Bone marrow (tissue), 2 donors: ENCODE results near the gene ZNF19.

Experiments
- DNase-seq, 2 donors: peaks; one replicate each; lab custom pipeline; 2025; lab: John Stamatoyannopoulos, UW

ZNF19 gene

DNA sequence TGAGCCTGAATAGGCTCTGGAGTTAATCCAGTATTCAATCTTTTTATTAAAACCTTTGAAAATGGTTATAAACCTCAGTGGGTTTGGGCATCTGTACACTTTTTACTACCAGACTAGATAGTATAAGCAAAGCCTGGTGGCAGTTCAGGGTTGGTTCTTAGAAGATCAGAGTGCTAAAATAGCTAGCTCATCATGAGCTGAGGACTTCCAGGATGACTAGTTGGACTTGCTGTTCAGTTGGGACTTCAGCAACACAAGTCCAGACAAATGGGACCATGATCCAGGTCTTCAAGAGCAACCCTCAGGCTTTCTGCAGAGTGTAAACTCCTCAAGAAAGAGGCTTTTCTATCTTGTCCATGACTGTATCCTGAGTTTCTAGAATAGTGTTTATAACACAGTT lies 1.2 kb upstream of the ZNF19 start:
- DNase-seq, result no peak

DNA sequence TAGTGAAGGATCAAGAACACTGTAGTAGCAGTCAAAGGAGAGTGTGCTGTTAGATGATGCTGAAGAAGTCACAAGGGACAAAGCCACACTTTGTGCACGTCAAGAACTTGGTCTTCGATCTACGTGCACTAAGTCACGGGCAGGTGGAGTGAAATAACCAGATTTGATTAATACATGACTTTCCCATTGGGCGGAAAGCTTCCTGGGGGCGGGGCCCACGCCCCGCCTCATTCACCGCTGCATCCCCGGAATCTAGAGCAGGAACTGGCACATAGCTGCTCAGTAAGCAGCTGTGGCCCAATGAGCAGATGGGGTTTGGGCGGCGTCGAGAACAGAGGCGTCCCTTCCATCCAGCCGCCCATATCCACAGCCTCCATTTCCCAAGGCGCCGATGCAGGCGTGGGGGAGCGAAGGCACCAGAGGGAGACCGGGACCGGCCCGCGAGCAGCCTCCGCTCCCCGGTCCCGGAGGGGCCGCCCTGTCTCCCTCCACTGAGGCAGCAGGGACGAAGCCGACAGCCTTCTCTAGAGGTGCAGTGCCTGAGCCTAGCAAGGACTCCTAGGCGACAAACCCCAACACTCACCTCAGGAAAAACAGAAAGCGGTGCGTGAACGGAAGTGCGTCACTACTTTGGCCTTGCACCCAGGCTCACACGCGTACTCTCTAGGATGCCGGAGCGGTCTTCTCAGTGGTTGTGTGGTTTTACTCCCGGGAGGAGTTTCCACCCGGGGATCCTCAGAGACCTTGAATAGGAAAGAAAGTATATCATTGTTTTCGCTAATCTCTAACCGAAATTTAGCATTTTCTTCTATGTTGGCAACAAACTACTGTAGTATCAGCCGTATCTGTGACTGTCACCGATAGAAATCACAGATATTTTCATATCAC lies 4.9 kb downstream of the ZNF19 start:
- DNase-seq, result peak; percentile 44 to 79

DNA sequence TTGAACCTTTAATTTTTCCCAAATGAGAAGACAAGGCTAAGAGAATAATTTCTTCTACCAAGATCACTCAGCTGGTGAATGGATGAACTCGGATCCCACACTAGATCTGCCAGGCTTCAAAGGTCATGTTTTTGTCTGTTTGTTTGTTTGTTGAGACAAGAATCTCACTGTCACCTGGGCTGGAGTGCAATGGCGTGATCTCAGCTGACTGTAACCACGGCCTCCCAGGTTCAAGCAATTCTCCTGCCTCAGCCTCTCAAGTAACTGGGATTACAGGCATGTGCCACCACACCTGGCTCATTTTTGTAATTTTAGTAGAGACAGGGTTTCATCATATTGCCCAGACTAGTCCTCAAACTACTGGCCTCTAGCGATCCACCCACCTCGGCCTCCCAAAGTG lies 6.6 kb downstream of the ZNF19 start:
- DNase-seq, result no peak

DNA sequence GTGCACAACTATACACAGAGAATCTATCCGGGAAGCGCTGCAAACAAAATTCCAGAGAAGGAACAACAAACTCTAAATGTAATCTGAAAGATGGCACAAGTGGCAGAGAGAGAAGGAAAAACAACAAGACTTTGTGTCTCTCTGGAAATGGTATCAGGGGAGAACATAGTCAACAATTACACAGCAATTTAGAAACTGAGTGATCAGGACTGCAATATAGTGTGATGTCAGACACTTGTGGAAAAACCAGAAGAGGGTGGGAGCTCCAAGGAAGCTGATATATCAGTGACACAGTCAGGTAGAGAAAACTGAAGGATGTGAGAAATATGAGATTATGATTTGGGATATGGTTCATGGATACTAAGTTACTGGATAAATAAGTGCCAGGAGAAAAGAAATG lies 8.2 kb downstream of the ZNF19 start:
- DNase-seq, result no peak

DNA sequence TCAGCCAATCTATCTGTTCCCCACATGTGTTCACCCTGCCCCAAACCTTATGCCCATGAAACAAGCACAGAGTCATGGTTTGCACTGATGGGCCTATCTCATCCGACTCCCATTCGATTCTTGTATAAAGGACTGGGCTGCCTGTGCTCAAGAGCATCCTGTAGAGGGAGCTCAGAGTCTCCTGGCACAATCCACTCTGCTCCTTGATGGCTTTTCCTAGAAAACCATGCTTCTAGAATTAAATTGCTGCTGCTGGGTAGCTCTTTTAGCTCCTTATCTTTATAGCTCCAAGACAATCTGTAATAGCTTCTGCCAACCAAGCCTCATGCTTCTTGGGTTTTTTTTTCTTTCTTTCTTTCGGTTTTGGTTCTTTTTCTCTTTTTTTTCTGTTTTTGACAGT lies 9.7 kb downstream of the ZNF19 start:
- no peak for DNase-seq

DNA sequence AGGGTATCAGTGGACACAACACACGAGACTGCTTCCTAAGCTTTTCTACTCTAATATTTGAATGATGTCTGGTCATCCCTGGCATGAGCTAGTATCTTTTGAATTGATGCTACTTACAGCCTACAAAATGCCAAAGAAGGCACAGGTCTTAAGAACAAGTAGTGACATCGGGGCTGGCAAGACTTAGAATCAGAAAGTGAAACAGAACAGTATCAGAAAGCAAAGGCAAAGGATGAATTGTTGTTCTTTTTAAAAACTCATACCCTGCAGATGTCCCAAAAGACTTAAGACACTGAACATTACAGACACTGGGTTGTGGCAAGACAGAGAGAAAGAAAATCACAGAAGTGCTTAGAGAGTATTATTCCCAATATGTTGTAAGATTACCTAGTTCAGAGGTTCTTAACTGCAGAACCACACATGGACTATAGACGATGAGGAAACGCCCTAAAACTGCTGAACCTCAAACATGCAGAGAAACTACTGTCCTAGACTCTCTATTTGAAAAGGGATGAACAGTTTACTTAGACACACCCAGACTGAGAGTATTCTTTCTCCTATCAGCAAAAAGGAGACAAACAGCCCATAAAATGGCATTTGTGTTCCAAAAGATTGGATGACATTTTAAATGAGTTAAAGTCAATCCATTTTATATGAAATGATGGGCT lies 12.5 kb downstream of the ZNF19 start:
- no peak for DNase-seq

DNA sequence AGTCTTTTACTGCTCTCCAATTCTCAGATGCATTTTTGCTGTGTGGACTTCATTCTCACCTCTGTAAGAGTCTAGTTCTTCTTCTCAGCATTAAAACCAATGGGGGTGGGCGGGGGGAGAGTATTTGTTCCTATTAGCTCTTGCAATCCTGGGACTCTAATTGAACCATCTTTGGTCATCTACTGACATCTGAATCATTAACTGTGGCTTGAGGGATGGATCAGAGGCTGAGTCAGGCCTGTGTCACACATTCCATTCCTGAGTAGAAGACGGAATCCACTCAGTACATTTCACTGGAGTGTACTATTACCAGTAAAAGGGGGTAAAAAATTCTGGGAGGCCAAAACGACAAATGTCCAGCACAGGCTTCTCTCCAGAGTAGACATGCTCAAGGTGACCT lies 14.3 kb downstream of the ZNF19 start:
- no peak for DNase-seq

DNA sequence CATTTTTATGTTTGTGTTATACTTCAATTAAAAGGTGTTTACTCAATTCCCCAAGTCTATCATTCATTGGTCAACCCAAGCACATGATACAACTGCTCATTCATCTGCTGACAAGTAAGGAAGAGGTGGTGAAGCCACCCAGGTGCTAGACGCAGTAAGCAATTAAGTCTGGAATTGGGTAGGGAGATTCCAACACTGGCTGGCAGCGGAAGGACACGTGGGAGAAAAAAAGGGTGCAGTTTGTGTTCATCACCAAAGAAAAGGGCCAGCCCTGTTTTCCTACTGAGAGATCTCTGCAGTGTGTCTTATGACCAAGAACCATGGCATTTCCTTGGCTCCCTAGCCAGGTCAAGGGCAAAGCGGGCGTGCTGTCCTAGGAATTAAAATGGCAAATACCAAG lies 15.2 kb downstream of the ZNF19 start:
- no peak for DNase-seq

DNA sequence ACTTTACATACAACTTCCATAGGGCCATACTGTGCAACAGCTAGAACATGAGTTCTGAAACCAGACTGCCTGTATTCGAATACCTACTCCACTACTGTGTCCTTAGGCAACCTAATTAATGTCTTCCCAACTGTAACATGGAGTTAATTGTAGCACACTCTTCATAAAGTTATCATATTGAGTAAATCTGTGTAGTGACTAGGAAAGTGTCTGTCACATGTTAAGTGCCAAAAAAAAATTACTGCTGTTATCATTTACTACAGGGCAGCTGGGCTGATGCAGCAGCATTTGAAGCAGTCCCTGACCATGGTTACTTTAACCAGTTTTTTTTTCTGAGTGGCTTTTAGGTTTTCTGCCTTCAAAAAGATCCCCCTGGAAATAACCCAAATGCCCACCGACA lies 16.2 kb downstream of the ZNF19 start:
- no peak for DNase-seq

DNA sequence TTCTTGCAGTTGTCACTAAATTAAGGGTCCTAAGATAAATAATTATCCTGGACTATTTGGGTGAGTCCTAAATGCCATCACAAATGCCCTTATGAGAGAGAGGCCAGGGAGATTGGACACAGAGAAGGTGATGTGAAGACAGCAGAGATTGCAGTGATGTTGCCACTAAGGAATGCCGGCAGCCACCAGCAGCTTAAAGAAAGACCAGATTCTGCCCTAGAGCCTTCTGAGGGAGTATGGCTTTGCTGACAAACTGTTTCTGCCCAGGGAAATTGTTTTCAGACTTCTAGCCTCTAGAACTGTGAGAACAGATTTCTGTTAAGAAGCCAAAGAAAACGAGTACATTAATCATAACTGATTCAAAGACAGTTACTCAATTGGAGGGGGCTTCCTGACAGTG lies 17.1 kb downstream of the ZNF19 start:
- no peak for DNase-seq

DNA sequence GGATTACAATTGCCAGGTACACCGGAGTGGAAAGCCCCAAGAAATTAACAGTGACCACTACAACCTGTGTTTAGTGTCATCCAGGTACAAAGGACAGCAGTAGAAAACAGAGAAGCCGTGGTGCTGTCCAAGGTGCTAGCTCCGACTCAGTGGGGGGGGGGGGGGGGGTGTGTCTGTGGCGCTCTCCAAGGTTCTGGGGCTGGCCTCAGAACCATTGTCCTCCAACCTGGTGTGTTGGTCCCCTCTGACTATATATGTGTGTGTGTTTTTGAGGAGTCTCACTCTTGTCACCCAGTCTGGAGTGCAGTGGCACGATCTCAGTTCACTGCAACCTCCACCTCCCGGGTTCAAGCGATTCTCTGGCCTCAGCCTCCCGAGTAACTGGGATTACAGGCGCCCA lies 21.3 kb downstream of the ZNF19 start:
- no peak for DNase-seq

DNA sequence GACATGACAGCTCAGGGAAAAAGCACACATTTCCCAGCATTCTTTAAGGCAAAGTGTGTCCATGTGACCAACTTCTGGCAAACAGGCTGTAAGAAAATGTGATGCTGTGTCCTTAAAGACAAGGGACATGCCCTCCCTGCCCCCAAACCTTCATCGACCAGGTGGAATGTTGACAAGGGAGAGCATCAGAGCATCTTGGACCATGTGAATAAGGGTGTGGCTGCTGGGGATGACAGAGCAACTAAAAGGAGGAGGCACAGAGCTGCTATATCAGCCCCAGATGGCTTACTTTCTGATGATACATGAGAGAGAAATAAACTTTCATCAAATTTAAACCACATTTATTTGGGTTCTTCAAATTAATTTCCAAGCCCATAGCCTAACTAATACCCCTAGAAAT lies 24.9 kb downstream of the ZNF19 start:
- DNase-seq, result no peak

DNA sequence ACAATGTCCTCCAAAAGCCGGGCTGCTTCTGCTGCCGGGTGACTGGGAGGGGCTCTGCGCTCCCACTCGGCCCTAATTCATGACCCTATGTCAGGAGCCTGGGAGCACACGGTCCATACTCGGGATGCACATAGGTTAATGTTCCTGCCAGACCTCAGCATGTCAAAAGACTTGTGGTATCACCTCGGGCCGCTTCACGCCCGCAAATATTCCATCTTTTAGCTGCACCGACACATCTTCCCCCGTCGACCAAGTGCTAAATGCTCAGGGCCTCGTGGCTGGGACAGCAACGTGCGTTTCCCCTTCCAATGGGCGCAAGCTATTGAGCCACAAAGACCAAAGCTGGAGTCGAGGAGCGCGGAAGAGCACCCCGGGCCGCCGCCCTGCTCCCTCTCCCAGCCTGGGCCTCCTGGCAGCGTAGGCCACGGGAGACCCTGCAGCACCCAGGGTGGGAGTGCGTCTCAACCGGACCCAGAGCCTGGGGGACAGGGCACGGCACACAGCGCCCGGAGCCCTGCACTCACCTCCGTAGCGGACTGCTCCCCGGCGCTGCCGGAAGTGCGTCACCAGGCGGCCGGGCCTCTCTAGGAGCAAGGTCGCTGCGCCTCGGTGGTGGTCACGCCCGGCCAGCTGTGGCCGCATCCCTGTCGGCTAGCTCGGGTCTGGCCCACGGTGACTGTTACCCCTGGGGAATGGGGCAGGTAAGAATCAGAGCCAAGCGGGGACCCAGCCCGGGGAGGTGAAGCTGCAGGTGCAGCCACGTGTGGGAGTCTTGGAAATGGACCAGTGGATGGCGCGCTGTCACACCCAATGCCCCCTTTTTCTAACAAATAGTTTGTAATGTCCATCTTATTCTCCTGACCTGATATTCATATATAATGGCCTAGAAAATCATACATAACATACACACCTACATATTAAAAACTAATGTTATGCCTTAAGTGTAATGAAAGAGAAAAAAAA lies 27.2 kb downstream of the ZNF19 start, which contains the start of gene ZNF23:
Gene ZNF23 (minus strand): TSS at position 562 of the 963 bp plus-strand sequence. CDS start 5,451 bp downstream, outside the sequence.
- DNase-seq, result peak; percentile 24 to 70

DNA sequence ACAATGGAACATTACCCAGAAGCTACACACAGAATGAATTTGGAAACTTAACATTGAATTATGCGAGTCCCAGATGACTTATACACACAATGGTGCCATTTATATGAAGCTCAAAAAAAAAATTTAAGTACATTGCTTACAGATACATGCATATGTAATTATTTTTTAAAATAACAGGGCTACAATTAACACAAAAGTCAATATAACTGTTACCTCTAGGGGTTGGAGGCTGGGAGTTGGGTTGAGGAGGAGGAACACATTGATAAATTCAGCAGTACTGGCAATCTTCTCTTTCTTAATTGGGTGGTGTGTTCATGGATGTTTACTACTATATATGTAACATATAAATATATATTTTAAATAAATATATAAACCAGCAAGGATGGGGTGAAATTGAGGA lies 28.2 kb downstream of the ZNF19 start:
- no peak for DNase-seq

DNA sequence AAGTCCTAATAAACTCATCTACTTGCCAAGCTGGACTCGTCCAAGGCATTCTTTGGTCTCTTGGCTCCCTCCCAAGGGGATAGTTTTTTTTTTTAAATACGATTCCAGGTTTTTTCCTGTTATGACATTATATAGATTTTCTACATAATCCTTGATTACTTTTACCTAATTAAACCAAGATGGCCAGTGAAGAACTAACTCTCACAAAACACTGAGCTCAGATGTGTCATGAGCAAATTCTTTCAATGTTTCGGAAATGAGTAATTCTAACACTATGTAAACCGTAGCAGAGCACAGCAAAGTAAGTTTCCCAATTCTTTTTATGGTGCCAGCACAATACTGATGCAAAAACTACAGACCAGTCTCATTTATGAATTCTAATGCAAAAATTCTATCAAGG lies 28.9 kb downstream of the ZNF19 start:
- no peak for DNase-seq

DNA sequence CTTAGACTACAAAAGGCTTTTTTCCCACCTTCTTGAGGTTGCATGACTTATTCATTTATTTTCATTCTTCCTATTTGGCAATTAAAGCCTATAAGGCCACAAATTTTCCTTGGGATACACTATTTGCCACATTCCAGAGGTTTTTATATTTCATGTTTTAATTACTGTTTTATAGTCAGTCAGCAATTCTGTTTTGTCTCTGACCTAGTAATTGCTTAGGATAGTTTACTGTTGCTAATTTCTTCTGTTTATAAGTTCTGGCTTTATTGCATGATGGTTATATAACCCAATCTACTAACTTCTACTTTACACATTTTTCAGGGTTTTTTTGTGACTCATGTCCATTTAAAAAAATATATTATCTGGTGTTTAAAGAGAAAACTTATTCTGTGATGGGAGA lies 29.6 kb downstream of the ZNF19 start:
- DNase-seq, result no peak

DNA sequence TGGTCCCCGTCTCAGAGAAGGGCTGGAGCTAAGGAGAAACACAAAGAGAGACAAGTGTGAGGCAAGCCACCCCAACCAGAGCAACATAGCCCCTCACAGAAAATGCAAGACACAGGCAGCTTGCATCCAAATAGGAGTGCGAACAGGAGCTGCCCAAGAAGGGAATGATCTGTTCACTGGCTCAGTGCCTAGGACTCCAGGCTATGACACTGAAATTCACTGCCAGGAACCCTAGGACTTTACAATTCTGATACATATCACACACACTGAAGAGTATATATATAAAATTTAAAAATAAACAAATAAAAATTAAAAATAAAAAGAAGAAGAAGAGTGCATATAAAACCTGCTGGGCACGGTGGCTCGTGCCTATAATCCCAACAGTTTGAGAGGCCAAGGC lies 32.3 kb downstream of the ZNF19 start:
- no peak for DNase-seq

DNA sequence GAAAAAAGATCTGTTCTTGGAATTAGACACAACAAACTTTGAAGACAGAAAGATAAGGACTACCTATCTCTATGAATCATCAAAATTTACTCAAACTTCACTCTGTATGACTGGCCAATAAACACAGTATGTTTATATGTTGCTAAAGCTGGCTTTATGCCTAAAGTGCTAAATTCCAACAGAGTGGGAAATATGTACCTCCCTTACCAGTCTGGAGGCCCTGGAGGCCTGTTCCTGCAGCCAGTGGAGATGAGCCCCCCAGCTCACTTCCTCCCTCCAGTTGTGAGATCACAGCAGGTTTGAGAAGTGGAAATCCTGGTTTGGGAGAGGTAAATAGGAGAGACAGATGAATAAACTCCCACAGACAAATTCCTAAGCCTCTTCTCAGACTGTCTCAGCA lies 36.1 kb downstream of the ZNF19 start:
- DNase-seq, result no peak

DNA sequence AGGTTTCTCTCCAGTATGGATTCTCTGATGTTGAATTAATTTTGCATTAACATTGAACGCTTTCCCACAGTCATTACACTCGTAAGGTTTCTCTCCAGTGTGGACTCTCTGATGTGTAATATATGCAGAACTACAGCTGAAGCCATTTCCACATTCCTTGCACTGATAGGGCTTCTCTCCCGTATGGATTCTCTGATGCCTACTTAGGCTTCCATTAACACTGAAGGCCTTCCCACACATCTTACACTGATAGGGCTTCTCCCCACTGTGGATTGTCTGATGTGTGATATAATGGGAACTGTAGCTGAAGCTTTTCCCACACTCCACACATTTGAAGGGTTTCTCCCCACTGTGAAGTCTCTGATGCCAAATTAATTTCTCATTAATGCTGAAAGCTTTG lies 40.1 kb downstream of the ZNF19 start:
- DNase-seq, result no peak

DNA sequence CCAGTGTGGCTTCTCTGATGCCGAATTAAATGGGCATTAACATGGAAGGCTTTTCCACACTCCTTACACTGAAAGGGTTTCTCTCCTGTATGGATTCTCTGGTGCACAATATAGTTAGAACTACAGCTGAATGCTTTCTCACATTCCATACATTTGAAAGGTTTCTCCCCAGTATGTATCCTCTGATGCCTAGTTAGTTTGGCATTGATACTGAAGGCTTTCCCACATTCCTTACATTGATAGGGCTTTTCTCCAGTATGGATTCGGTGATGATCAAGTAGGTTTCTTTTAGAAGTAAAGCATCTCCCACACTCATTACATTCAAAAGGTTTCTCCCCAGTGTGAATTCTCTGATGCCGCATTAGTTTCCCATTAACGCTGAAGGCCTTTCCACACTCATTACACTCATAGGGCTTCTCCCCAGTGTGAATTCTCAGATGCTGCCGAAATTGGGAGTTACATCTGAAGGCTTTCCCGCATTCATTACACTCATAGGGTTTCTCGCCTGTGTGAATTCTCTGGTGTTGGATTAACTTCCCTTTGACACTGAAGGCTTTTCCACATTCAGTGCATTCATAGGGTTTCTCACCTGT lies 40.8 kb downstream of the ZNF19 start:
- DNase-seq, result no peak

DNA sequence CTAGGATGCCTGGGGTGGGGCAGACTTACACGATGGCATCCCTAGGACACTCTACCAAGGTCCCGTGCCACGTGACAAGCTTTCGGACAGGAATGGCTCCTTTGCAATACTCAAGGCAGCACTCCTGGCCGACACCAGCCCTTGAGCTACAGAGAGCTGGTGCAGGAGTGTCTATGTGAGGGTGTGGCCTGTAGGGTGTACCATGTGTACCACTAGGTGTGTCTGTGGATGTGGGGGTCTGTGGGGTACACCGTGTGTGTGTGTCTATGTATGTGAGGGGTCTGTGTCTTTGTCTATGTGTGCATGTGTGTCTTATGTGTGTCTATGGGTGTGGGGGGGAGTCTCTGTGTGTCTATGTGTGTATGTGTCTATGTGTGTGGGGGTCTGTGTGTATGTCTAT lies 45.4 kb downstream of the ZNF19 start:
- no peak for DNase-seq

DNA sequence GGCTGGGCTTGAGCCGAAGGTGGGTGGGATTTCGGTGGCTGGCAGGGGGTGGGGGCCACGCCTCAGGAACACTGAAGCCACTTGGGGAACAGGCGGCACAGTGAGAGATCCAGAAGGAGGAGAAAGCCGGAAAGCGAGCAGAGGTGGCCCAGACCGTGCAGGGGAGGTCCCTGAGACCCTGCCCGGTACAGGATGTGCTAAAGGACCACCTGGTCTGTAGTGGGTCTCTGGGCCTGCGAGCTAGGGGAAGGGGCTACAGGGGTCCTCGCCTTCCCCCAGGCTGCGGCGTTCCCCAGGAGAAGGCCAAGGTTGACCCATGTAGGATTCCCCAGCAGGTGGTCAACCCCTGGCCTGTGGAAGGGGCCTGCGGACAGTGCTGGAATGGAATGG lies 47.1 kb downstream of the ZNF19 start, which contains the start of gene TLE7:
Gene TLE7 (minus strand): TSS at position 4 of the 390 bp plus-strand sequence. CDS start 8,730 bp downstream, outside the sequence.
- no peak for DNase-seq
